GM12878 (cell line): Measurements from ENCODE around the gene HGS. TPM values are rescaled to one million over a fixed set of nuclear protein-coding genes. Genes with fewer than 3 reads are reported as not detected.

Experiments used
- EP300 ChIP-seq, 2 experiments: fragments of 150-350 bp in 1 of 2; IDR thresholded peaks; 2 replicates each; pipeline ENCODE4 v1.6.1; 2011 to 2012; ENCODE audit warnings: low read depth in 2 of 2, low read length in 2 of 2, borderline replicate concordance in 1 of 2, improper control_type of control experiment in 1 of 2, inconsistent platforms in 1 of 2; ENCODE audit not compliant: control insufficient read depth in 1 of 2
- GATAD2B ChIP-seq: fragments of 450-650 bp; conservative IDR thresholded peaks from 2 replicates; pipeline ENCODE4 v1.6.1; 2017; ENCODE audit warnings: low read depth, mild to moderate bottlenecking, moderate library complexity
- NFYA ChIP-seq: IDR thresholded peaks from 2 replicates; pipeline ENCODE4 v1.6.1; 2011; ENCODE audit warnings: low read depth, mild to moderate bottlenecking, low read length, improper control_type of control experiment, borderline replicate concordance
- NR2F1 ChIP-seq: fragments of 450-650 bp; conservative IDR thresholded peaks from 2 replicates; pipeline ENCODE4 v1.6.1; 2017; ENCODE audit warnings: mild to moderate bottlenecking
- NRF1 ChIP-seq: conservative IDR thresholded peaks from 2 replicates; pipeline ENCODE4 v1.6.1; 2011; ENCODE audit warnings: mild to moderate bottlenecking, low read depth, low read length, improper control_type of control experiment
- POU2F2 ChIP-seq: IDR thresholded peaks from 3 replicates; pipeline ENCODE4 v1.6.1; 2011; ENCODE audit warnings: low read depth, mild to moderate bottlenecking, low read length, borderline replicate concordance
- RB1 ChIP-seq: fragments of 450-650 bp; formaldehyde crosslinking; IDR thresholded peaks from 2 replicates; pipeline ENCODE4 v1.6.1; 2017; ENCODE audit warnings: mild to moderate bottlenecking, borderline replicate concordance
- SP1 ChIP-seq: IDR thresholded peaks from one replicate; pipeline ENCODE4 v1.6.1; 2011; ENCODE audit warnings: low read depth, low read length
- SUZ12 ChIP-seq: fragments of 200-600 bp; sonication (generic); IDR thresholded peaks from one replicate; pipeline ENCODE4 v1.6.1; 2018; ENCODE audit warnings: antibody characterized with exemption, mild to moderate bottlenecking; ENCODE audit not compliant: unreplicated experiment
- ZNF592 ChIP-seq: fragments of 450-650 bp; IDR thresholded peaks from 2 replicates; pipeline ENCODE4 v1.6.1; 2017; ENCODE audit warnings: mild to moderate bottlenecking, moderate library complexity
- ZZZ3 ChIP-seq: IDR thresholded peaks from 2 replicates; pipeline ENCODE4 v1.6.1; 2011; ENCODE audit warnings: low read depth; ENCODE audit not compliant: control insufficient read depth, insufficient read length
- polyA plus RNA-seq, 11 experiments: library from polyadenylated mRNA; depleted of rRNA in 4 of 11; unstranded in 6 of 11; stranded (reverse) in 5 of 11; fragments of >200 nt; fragmentation: Nextera tagmentation in 4 of 11; fragmentation: Illumina TruSeq in 1 of 11; extraction: Ambion mirVana in 4 of 11; extraction: Trizol in 1 of 11; gene quantifications; 1 replicate in 1 of 11; 2 replicates in 10 of 11; pipeline versions ENCODE4 v1.2.1 to v1.2.3, GENCODE V29; 2011 to 2016; ENCODE audit warnings: inconsistent platforms in 2 of 11, missing spikeins in 2 of 11, low read depth in 1 of 11
- total RNA-seq, 4 experiments: library from RNA; depleted of rRNA in 3 of 4; stranded (reverse); fragments of >200 nt in 3 of 4; fragmentation: Illumina TruSeq in 1 of 4; extraction: Trizol in 1 of 4; gene quantifications; 2 replicates each; pipeline versions ENCODE4 v1.2.1 to v1.2.3, GENCODE V29; 2013 to 2021
- TF ChIP-seq, protein P1 (sequence below): fragments of 450-650 bp; IDR thresholded peaks from 2 replicates; pipeline ENCODE4 v1.6.1; 2018; ENCODE audit warnings: mild to moderate bottlenecking, low read depth, moderate library complexity; ENCODE audit not compliant: partially characterized antibody
- TF ChIP-seq, protein P2 (sequence below): fragments of 450-650 bp; IDR thresholded peaks from 2 replicates; pipeline ENCODE4 v1.6.1; 2017; ENCODE audit warnings: mild to moderate bottlenecking, moderate library complexity
- TF ChIP-seq, protein P3 (sequence below): fragments of 450-650 bp; IDR thresholded peaks from 2 replicates; pipeline ENCODE4 v1.6.1; 2017; ENCODE audit warnings: mild to moderate bottlenecking, low read depth, inconsistent platforms; ENCODE audit not compliant: poor library complexity, severe bottlenecking

Gene HGS
- total and polyA plus RNA-seq, 10 of the 15 experiments (the other 5 are each of a cell fraction or from before 2014, with no cell fraction given): 2.2 to 85.6 (median 55.3) TPM

DNA sequence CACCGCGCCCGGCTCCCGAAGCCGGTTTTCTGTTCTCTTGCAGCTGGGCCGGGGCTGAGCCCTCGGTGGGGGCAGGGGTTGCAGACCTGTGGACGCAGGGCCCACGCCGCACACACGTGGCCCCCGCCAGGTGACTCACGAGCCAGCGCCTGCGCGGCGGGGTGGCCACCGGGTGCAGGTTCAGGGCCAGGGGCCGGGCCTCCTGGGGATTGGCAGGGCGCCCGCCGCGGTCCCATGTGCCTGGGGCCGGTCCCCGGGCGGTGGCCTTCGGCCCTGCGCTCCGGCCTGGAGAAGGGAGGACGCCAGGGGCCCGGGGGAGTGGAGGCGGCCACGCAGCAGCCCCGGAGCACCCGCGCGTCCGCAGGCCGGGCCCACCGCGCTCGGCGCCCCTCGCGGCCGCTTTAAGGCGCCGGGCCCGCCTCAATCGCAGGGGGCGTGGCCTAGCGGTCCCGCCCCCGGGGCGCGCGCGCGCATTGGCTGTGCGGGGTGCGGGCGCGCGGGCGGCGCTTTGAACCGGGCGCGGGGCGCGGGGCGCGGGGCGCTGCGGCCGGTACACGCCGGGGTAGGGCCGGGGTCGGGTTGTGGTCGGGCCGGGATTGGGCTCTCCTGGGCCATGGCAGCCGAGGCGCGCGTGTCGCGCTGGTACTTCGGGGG is 28.1 kb downstream of the HGS start, which contains the start of gene SLC25A10 (continued):
- TF ChIP-seq, protein P1, sequence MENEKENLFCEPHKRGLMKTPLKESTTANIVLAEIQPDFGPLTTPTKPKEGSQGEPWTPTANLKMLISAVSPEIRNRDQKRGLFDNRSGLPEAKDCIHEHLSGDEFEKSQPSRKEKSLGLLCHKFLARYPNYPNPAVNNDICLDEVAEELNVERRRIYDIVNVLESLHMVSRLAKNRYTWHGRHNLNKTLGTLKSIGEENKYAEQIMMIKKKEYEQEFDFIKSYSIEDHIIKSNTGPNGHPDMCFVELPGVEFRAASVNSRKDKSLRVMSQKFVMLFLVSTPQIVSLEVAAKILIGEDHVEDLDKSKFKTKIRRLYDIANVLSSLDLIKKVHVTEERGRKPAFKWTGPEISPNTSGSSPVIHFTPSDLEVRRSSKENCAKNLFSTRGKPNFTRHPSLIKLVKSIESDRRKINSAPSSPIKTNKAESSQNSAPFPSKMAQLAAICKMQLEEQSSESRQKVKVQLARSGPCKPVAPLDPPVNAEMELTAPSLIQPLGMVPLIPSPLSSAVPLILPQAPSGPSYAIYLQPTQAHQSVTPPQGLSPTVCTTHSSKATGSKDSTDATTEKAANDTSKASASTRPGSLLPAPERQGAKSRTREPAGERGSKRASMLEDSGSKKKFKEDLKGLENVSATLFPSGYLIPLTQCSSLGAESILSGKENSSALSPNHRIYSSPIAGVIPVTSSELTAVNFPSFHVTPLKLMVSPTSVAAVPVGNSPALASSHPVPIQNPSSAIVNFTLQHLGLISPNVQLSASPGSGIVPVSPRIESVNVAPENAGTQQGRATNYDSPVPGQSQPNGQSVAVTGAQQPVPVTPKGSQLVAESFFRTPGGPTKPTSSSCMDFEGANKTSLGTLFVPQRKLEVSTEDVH: no peak
- no peak for TF ChIP-seq ZZZ3
- peak; percentile 71 for TF ChIP-seq SP1
- no peak for TF ChIP-seq NFYA
- no peak for TF ChIP-seq EP300 (IDR thresholded peaks at IDR 0.05; ENCODE audit: borderline replicate concordance in 1 of 2, control insufficient read depth in 1 of 2, low read depth in 2 of 2, low read length in 2 of 2)
- TF ChIP-seq SUZ12: no peak
- TF ChIP-seq, protein P2, sequence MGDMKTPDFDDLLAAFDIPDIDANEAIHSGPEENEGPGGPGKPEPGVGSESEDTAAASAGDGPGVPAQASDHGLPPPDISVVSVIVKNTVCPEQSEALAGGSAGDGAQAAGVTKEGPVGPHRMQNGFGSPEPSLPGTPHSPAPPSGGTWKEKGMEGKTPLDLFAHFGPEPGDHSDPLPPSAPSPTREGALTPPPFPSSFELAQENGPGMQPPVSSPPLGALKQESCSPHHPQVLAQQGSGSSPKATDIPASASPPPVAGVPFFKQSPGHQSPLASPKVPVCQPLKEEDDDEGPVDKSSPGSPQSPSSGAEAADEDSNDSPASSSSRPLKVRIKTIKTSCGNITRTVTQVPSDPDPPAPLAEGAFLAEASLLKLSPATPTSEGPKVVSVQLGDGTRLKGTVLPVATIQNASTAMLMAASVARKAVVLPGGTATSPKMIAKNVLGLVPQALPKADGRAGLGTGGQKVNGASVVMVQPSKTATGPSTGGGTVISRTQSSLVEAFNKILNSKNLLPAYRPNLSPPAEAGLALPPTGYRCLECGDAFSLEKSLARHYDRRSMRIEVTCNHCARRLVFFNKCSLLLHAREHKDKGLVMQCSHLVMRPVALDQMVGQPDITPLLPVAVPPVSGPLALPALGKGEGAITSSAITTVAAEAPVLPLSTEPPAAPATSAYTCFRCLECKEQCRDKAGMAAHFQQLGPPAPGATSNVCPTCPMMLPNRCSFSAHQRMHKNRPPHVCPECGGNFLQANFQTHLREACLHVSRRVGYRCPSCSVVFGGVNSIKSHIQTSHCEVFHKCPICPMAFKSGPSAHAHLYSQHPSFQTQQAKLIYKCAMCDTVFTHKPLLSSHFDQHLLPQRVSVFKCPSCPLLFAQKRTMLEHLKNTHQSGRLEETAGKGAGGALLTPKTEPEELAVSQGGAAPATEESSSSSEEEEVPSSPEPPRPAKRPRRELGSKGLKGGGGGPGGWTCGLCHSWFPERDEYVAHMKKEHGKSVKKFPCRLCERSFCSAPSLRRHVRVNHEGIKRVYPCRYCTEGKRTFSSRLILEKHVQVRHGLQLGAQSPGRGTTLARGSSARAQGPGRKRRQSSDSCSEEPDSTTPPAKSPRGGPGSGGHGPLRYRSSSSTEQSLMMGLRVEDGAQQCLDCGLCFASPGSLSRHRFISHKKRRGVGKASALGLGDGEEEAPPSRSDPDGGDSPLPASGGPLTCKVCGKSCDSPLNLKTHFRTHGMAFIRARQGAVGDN: peak; percentile 92
- TF ChIP-seq GATAD2B: peak; percentile 88
- TF ChIP-seq RB1: 0 out of 2 replicates have a peak, but pooled peaks have one; percentile 76
- TF ChIP-seq ZNF592: peak; percentile 68; the same call in 1 of the 2 replicates
- peak; percentile 98 for TF ChIP-seq NR2F1
- TF ChIP-seq NRF1: peak; percentile 63
- TF ChIP-seq, protein P3, sequence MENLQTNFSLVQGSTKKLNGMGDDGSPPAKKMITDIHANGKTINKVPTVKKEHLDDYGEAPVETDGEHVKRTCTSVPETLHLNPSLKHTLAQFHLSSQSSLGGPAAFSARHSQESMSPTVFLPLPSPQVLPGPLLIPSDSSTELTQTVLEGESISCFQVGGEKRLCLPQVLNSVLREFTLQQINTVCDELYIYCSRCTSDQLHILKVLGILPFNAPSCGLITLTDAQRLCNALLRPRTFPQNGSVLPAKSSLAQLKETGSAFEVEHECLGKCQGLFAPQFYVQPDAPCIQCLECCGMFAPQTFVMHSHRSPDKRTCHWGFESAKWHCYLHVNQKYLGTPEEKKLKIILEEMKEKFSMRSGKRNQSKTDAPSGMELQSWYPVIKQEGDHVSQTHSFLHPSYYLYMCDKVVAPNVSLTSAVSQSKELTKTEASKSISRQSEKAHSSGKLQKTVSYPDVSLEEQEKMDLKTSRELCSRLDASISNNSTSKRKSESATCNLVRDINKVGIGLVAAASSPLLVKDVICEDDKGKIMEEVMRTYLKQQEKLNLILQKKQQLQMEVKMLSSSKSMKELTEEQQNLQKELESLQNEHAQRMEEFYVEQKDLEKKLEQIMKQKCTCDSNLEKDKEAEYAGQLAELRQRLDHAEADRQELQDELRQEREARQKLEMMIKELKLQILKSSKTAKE: no peak
- TF ChIP-seq POU2F2: no peak
